Epithelial cell of alveolus of lung (primary cell): Measurements from ENCODE around the gene NUP43. TPM values are rescaled to one million over a fixed set of nuclear protein-coding genes. Genes with fewer than 3 reads are reported as not detected.

Experiments used
- total RNA-seq: library from RNA; depleted of rRNA; stranded (reverse); fragments of >200 nt; gene quantifications from 2 replicates; pipeline ENCODE4 v1.2.1, GENCODE V29; 2015

The NUP43 gene
- total RNA-seq = 19.6 and 21.3 TPM in 2 replicates

GRCh38 chr6:149746147-149746946 lies at the start of gene NUP43:
TSS of gene NUP43 (minus strand) at chr6:149746529. CDS start at chr6:149746495, 34 bp downstream.

GRCh38 chr6:149749594-149750135 lies 3.3 kb upstream of the NUP43 start, which contains the start of gene PCMT1:
TSS of gene PCMT1 (plus strand) at chr6:149749741. CDS start at chr6:149749902, 161 bp downstream.

DNA sequence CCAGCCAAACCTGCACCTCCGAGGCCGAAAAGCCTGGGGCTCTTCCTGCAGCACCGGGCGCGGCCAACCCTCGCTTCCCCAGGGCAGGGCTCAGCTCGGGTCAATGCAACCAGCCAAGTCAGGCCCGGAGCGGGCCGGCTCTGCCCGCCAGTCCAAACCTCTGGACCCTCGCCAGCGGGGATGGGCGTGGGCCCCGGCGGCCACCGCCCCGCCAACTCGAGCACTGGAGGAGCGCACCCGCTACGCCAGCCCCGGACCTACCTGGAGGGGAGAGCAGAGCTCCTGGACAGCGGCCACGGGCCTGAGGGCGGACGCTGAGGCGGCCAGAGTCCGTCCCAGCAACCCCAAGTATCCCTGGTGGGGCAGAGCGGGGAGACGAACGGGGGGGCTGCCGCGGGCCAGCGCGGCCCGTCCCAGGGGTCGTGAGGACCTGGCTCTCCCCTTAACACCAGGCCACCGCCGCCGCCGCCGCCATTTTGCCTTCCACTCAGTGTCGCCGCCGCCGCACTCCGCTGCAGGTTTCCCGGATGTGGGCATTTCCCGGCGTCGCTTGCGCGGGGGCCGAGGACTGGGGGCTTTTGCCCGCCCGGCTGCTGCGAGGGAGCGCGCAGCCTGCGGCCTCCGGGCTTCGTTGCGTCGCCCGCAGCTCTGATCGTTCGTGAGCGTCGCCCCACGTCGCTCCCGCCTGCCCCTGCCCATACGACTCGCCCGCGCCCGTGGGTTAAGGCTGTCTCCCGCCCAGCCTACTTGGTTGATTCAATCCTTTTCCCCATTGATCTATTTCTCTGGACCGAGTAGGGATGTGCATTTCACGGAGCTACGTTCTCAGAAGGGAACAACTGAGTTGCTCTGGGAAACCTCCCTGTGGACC lies 28.5 kb downstream of the NUP43 start, which contains the start of gene LATS1:
LATS1 (minus strand) TSS at position 514 of the 871 bp plus-strand sequence. CDS start 15,975 bp downstream, outside the sequence.

Other genes with a start within 250 kb of the NUP43 start
- 21.5 and 32.4 TPM in 2 replicates for gene PPIL4, start 200.5 kb downstream of the NUP43 start, total RNA-seq
- gene GINM1, start 180.2 kb downstream of the NUP43 start, total RNA-seq = 31.8 and 43.0 TPM in 2 replicates
- gene KATNA1, start 97.8 kb downstream of the NUP43 start, total RNA-seq = 16.0 and 19.7 TPM in 2 replicates
- 13.3 and 19.3 TPM in 2 replicates for gene LATS1, start 28.4 kb downstream of the NUP43 start, total RNA-seq
- 90.1 and 121 TPM in 2 replicates for gene PCMT1, start 3.2 kb upstream of the NUP43 start, total RNA-seq
- 51.3 and 60.8 TPM in 2 replicates for gene LRP11, start 117.8 kb upstream of the NUP43 start, total RNA-seq
- 0.24 TPM in 1 of 2 replicates, not detected in the other for gene RAET1E, start 151.6 kb upstream of the NUP43 start, total RNA-seq
- gene RAET1G, start 176.6 kb upstream of the NUP43 start, total RNA-seq = 0.13 and 0.24 TPM in 2 replicates
- 0.24 and 4.4 TPM in 2 replicates for gene ULBP2, start 195.5 kb upstream of the NUP43 start, total RNA-seq
- 0.88 and 2.6 TPM in 2 replicates for gene ULBP1, start 217.4 kb upstream of the NUP43 start, total RNA-seq